Stimulated activated naive CD4-positive, alpha-beta T cell treated with Interleukin-2 at 50 U/mL for 16 hours (primary cell): ENCODE data around the gene NFKBIE.

ENCODE experiments used
- DNase-seq: peaks from one replicate; lab custom pipeline; 2025; lab: John Stamatoyannopoulos, UW

Gene NFKBIE

DNA sequence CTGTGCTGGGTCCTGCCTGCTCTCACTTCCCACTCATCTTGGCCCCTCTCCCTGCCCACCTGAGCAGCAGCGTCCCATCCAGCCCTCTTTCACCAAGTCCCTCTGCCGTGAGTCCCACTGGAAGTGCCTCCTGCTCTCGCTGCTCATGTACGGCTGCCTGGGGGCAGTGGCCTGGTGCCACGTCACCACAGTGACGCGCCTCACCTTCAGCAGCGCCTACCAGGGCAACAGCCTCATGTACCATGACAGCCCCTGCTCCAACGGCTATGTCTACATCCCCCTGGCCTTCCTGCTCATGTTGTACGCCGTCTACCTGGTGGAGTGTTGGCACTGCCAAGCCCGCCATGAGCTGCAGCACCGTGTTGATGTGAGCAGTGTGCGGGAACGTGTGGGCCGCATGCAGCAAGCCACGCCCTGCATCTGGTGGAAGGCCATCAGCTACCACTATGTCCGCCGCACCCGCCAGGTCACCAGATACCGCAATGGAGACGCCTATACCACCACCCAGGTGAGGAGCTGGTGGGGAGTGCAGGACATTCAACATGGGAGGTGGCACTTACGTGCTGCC, 7.7 kb upstream of the NFKBIE start:
- no peak for DNase-seq

DNA sequence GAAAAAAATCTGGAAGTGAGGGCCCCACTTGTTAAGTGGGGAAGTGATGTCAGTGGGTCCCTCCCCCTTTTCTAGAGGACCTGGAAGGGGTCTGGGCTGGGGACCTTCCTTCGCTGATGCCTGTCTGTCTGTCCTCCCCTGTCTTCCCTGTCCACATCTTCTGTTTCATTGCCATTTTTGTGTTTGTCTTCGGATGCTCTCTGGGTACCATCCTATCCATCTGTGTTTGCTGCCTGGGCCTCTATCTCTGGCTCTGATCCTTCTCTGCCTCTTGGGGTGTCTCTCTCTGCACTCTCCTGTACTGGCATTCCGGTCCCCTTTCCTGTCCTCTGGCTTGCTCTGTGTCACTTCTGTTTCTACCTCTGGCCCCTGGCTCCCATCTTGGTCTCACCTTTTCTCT, 7.2 kb upstream of the NFKBIE start:
- DNase-seq, result no peak

DNA sequence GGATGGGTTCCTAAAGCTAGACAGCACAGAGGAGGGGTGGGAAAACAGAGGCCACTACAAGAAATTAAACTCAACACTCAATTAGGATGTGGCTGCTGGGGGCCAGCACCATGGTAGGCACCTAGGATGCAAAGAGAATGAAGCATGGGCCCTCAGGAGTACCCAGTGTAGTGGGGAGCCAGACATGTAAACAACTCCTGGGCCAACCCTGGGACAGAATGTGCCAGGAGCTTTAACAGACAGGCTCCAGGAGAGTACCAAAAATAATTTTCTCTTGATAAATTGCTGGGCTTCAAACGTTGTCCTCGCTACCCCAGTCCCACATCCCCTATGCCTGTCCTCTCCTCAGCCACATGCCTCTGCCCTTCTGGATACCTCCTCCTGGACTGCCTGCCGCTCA, 6.6 kb upstream of the NFKBIE start:
- DNase-seq, result no peak

DNA sequence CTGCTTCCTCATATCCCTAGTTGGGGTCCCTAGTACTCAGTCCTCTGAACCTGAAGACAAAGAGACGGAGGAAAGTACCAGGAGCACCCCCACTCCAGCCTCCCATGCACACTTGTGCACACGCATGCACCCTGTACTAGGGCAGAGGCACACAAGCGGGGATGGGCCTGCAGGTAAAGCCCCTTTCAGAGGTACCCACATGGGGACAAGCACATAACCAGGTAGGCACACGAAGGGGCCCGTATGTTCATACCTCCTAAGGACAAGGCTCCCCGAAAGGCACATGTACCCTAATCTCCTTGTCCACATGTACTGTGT, 6.0 kb upstream of the NFKBIE start:
- DNase-seq, result no peak

DNA sequence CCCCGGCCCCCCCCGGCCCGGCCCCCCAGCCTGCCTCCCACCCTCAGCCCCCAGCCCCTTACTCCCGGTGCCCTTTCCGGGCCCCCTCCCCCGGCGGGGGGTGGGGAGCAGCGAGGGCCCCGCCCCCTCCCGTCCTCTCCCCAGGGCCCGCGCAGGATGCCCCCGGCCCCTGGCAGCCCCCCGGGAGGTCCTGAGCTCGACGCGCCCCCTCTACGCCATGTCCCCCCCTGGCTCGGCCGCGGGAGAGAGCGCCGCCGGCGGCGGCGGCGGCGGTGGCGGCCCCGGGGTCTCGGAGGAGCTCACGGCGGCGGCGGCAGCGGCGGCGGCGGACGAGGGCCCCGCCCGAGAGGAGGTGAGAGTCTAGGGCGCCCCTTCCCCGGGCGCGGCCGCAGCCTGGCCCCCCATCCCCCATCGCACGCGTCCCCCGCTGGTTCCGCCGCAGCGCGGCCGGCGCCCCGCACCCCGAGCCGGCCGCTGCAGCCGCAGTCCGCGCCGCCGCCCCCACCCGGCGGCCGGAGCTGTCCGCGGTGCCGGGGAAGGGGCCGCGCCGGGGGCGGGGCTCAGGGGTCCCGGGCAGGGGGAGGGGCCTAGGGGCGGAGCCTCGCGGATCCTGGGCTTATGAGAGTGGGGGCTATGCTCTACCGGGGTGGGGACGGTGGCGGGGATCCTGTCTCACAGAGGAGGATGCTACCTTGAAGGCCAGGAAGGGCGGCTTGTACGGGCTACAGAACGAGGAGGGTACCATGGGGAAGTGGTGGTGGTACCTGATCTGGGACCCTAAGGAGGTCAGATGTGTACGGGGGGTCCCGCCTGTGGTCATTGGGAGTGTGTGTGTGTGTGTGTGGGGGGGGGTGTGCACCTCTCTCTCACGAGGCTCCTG, 5.4 kb upstream of the NFKBIE start:
- DNase-seq, result no peak

DNA sequence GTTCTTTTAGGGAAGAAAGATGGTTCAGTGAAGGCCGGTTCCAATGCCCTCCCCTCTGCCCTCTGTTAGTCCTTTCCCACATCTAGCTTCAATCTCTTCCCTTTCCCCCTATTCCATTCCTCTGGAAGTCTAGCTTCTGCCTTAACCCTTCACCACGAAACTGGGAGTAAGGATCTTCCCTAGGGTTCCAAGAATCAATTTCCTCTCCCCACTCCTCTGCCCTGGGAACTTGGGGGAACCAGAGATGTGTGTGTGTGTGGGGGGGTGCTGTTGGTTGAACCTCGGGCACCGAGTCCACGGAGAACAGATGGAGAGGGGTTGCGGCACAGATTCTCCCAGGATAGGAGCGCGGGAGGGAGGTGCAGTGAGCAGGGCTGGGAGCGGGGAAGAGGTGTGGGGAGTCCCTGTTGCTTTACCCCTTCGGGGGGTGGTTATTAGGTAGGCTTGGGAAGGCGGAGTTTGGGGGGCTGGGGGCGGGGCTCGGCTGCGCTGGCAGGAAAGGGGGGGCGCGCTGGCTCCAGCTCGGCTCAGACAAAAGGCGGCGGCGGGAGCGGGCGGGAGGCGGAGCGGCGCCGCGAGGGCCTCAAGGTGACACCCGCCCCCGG, 4.7 kb upstream of the NFKBIE start, which contains the start of gene TMEM151B:
TSS of gene TMEM151B (plus strand) at position 530 of the 605 bp plus-strand sequence. CDS start 293 bp downstream, outside the sequence.
- no peak for DNase-seq

DNA sequence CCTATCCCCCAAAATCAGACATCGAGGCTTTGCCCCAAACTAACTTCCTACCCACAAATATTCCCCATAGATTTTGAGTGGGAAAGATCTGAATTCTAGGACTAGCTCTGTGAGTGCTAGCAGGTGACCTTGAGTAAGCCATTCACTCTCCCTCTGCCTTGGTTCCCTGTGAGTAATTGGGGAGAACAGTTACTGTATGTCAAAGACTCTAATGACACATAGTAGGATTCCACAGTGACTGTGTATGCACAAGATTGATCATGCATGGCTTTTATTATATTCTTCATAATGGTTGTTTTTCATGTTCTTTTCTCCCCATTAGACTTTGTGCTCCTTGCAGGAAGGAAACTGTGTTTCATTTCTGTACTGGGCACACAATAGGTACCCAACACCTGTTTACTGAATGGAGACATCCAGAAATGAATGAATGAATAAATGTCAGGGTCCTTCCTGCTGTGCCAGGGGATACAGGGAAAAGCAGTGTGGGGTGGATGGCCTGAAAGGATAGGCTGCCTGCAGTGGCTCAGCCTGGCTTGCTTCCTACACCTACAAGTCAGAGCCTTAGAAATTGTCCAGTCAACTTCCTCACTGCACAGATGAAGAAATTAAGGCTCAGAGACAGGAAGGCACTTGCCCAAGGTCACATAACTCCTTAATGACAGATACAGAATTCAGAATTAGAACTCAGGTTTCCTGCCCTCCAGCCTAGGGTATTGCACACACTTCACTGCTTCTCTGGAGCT, 4.0 kb upstream of the NFKBIE start:
- no peak for DNase-seq

DNA sequence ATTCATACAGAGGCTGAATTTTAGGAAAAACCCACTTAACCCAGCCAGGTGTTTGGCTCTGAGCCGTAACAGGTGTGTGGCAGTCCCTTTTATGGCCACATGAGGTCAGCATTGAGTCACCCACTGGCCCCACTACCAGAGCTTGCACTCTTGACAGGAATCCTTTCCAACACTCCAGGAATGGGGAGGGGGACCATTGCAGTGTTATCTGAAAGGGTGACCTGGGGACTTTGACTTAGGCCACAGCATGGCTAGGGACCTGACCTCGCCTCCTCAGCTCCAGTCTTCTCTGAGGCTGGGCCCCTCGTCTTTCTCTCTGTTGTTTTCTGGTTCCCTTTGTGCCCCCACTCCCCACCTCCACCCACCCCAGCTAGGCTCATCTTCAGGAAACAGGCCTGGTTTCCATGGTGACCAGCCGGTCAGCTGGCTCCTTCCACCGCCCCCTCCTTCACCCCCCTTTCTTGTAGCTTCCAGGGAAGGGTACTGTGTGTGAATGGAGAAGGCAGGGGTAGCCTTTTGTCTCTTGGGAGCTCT, 2.8 kb upstream of the NFKBIE start:
- DNase-seq, result peak; percentile 34

DNA sequence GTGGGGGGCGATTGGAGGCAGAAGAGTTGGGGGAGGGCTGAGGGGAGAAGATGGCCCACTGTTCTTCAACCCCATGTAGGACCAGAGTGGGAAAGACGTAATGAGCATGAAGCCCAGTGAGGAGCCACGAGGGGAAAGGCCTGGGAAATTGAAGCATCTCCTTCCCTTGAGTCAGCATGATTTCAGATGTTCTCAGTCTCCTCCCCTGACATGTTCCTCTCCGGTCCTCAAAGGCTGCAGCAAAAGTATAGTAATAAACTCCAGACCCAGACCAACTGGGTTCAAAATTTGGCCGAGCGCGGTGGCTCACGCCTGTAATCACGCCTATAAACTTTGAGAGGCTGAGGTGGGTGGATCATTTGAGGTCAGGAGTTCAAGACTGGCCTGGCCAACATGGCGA, 1.9 kb upstream of the NFKBIE start:
- DNase-seq, result no peak

DNA sequence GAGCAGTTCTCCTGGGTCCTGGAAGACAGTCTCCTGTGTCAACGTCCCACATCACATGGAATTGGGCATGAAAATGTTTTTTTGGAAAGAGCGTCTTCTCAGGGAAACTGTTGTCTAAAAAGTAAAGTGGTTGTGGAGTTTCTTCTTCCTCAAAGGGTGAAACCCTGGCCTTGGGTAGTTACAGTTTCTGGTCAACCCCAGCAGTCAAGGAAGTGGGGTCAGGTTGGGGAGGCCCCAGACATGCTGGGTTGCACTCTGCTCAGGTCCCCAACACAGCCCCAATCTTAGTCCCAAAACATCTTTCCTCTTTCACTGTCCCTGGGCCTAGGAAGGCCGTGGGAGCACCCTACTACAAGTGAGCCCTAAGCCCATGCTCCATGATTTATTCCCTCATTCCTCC, 996 bp upstream of the NFKBIE start:
- no peak for DNase-seq

DNA sequence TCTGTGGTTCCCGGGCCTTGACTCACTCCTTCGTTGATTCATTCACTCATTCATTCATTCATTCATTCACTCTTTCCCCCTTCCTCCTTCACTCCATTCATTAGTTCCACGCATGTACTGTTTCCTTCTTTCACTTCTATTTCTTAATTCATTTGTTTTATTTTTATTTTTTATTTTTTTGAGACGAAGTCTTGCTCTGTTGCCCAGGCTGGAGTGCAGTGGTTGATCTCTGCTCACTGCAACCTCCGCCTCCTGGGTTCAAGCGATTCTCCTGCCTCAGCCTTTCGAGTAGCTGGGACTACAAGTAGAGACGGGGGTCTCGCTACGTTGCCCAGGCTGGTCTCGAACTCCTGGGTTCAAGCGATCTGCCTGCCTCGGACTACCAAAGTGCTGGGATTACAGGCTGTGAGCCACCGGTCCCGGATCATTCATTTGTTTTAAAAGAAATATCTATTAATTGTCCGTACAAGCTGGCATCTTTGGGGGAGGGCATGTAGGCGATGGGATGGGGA, 427 bp upstream of the NFKBIE start:
- no peak for DNase-seq

DNA sequence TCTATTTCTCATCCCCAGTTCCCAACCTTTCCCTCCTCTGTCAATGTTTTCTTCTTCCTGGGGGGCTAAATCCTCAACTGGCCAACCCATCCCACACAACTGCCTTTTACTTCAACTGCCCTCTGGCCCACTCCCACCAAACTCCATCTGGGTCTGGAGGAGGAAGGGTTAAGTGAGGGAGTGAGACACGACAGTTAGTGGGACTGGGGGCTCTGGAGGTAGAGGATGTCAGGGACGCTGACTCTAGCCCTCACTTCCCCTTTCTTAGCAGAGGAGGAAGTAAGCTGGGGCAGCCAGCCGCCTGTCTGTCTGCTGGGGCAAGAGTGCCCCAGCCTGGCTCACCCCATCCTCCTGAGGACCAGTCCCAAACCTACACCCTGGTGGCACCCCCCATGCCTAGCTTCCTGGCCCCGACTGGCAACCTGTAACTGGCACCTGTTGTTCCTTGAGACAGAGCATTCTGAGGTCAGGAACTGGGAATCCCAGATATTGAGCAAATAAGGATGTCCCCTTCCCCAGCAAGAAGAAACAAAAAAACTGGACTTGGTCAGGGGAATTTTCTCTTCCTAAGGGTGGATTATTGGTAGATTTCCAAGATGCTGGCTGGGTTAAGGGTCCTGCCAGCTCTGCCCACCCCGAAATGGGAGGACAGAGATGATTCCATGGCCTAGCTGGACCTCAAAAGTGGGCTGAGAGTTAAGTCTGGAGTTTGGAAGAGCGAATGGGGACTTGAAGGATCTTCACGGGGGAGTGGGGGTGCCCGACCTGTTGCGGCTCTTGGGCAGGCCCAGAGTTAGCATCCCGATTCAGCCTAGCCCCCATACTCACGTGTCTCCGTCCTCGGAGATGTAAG, 971 bp downstream of the NFKBIE start:
- DNase-seq, result peak; percentile 11

DNA sequence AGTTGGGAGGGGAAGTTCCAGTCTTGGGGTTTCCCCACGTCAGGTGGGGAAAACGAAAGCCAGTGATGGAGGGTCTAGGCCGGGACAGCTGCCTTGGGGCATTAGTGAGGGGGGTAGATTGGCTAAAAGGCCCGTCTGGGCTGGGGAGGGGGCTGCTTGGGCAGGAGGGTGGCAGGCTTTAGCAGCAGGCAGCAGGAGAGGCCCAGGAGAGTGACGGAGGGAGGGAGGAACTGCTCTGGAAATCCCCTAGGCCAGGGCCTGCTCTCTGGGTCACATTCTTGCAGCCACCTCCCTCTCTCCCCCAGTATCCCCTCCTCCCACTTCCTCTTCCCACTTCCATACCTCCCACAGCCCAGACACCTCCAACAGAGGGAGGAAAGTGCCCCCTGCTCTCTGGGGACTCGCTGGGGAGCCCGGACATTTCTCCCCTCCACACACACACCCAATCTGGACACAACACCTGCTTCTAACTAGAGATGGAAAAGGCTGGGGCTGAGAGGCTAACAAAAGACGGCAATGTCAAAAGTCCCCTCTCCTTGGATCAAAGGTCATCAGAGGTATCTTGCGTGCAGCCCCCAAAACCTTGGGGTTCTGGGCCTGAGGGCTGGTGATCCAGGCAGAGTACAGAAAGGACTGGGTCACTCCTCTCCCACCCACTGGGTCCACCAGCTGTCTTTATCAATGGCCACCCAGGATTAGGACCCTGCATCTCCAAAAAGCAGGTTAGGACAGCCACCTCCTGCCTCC, 1.8 kb downstream of the NFKBIE start:
- DNase-seq, result peak; percentile 36

DNA sequence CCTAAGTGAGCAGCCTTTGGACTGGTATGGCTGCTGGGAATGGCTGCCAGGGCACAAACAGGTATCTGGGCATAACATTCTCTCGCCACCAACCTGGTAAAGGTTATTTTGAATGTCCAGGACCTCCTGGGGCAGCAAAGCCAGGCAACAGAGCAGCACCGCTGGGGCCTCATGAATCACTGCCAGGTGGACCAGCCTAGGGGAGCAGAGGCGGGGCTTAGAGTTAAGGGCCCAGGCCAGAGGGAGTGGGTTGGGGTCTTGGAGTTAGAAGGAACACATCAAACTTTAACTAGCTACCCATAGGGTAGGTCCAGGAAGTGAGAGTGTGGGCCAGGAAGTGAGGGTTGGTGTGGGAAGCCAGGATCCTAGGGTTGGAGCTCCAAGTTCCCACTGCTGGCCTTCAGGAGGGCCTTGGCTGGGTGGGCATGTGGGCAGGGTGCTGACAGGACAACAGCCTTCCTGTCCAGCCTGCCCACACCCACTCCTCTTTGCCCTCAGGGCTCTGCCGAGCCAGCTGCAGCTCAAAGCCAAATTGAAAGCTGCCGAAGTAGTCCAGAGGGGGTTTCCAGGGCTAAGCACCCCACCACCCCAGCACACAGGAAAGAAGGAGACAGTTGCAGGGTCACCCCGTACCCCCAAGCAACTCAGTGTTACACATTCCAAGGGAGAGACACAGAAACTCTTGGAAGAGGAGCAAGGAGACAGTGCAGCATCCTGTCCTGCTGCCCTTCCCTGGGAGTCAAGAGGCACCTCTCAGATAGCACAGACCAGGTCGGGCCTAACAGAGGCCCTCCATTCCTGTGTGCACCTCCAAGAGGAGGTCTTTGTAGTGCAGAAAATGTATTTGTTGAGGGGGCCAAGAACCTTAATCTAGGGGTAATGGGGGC, 2.6 kb downstream of the NFKBIE start:
- no peak for DNase-seq

DNA sequence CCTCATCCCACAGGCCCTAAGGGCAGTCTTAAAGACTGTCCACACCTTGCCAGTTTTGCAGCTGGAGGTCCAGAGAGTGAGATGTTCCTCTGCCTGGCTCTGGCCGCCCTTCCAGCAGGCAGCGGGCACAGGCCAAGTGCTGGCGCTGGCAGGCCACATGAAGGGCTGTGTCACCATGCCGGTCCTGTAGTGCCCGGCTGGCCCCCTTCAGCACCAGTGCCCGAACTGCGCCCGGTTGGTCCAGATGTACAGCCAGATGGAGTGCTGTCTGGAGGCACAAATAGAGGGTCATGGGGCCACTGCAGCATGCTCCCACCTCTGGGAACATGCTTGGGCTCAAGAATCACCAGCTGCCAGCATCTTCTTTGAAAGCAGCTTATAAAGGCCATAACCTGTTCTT, 3.8 kb downstream of the NFKBIE start:
- DNase-seq, result no peak

DNA sequence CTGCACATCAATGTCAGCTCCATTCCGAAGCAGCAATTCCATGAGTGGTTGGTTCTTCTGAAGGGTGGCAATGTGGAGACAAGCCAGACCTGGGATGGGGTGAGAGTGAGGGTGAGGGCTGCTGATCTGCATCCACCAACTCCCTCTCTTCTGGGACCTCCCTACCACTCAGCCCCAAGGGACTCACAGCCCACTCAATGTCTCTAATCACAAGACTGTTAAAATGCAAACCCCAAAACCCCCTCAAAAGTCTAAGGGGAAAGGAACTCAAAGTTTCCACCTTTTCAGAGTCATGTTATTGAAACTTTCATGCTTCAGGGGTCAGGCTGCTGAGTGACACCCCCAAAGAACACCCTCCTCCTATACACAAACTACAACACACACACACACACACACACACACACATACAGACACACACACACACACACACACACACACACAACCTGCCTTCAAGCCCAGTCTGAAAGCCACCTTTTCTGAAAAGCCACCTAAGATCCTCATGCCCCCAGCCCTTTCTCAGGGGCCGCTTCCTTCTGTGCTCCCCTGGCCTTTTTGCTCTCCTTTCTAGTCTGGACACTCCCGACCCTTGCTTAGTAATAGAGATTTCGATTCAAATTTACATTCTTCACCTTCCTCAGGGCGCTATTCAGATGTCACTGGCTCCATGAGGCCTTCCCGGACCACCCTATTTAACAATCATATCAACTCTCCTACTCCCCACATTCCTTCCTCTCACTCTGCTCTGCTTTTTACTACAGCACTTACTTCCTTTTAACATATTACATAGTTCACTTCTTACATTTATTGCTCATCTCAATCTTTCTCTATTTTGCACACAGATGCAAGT, 4.7 kb downstream of the NFKBIE start:
- DNase-seq, result no peak

DNA sequence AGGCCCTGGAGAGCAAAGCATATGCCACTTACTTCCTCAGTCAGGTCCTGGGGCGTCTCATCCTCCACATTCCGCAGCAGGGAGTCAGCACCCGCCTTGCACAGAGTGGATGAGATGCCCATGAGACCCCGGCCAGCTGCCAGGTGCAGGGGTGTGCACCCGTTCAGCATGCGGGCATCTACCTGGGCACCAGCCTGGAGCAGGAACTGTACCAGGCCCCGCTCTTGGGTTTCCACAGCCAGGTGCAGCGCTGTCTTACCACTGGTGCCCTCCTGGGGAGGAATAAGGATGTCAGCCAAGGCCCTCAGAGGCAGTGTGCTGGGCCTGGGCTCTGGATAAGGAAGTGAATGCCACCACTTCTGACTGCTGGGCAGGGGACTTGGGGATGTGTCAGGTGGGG, 5.3 kb downstream of the NFKBIE start:
- DNase-seq, result no peak

DNA sequence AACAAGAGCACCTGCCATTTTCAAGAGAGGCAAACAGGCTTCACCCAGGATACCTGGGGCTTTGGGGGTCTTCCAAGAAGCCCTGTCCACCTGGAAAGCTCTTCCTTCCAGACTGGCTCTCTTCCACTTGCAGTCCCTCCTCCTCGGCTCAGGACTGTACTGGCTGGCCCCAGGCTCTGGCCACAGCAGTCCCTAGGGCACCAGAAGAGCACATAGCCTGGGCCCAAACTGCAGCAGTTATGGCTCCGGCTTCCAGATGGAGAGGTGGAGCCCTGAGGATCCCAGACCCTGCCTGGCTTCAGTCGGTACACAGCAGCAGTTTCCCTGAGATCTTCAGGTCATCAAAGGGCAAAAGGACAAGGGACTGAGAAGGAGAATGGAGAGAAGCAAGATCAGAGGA, 6.4 kb downstream of the NFKBIE start:
- DNase-seq, result no peak
